HCT116 (cell line): ENCODE measurements around the gene NTSR1.

Experiments
- ELF1 ChIP-seq: IDR thresholded peaks from 2 replicates; pipeline ENCODE4 v1.6.1; 2012; ENCODE audit warnings: low read depth, borderline replicate concordance
- EZH2 ChIP-seq: fragments of 200-600 bp; sonication (generic); IDR thresholded peaks from 2 replicates; pipeline ENCODE4 v1.6.1; 2017; ENCODE audit warnings: antibody characterized with exemption, mixed run types
- POLR2A ChIP-seq: IDR thresholded peaks from 2 replicates; pipeline ENCODE4 v1.7.0; 2011; ENCODE audit warnings: borderline replicate concordance; ENCODE audit not compliant: insufficient read depth, insufficient read length; ENCODE audit errors: extremely low read depth
- SIN3A ChIP-seq: IDR thresholded peaks from 2 replicates; pipeline ENCODE4 v1.6.1; 2012; ENCODE audit warnings: low read depth
- TF ChIP-seq, protein P1 (sequence below), 3 experiments: fragments of 200-600 bp in 1 of 3; sonication (generic) in 1 of 3; IDR thresholded peaks in 2 of 3; conservative IDR thresholded peaks in 1 of 3; 2 replicates each; pipeline ENCODE4 v1.5.1; 2012 to 2017; ENCODE audit warnings: low read depth in 2 of 3, low read length in 2 of 3, antibody characterized with exemption in 1 of 3, borderline replicate concordance in 1 of 3, control low read depth in 1 of 3, mild to moderate bottlenecking in 1 of 3, mixed read lengths in 1 of 3, mixed run types in 1 of 3, moderate library complexity in 1 of 3; ENCODE audit not compliant: insufficient read depth in 1 of 3

DNA sequence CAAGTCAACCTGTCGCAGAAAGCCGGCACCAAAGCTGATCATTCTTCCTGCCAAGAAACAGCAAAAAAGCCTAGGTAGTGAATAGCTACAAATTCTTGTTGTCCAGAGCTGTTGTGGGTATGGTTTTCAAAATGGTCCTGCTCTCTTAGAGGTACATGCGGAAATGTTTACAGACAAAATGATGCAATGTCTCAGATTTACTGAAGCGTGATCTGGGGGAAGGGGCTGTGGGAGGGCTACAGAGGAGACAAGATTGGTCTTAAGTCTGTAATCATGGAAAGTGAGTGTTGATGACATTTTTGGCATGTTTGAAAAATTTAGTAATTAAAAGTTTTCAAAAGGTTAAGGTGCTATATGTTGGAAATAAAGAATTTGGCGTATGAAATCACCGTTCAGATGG, 6.2 kb downstream of the NTSR1 start:
- TF ChIP-seq, protein P1, sequence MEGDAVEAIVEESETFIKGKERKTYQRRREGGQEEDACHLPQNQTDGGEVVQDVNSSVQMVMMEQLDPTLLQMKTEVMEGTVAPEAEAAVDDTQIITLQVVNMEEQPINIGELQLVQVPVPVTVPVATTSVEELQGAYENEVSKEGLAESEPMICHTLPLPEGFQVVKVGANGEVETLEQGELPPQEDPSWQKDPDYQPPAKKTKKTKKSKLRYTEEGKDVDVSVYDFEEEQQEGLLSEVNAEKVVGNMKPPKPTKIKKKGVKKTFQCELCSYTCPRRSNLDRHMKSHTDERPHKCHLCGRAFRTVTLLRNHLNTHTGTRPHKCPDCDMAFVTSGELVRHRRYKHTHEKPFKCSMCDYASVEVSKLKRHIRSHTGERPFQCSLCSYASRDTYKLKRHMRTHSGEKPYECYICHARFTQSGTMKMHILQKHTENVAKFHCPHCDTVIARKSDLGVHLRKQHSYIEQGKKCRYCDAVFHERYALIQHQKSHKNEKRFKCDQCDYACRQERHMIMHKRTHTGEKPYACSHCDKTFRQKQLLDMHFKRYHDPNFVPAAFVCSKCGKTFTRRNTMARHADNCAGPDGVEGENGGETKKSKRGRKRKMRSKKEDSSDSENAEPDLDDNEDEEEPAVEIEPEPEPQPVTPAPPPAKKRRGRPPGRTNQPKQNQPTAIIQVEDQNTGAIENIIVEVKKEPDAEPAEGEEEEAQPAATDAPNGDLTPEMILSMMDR (IDR thresholded peaks at IDR 0.05 in 2 of 3, conservative IDR thresholded peaks at IDR 0.05 in 1 of 3; ENCODE audit: borderline replicate concordance in 1 of 3, insufficient read depth in 1 of 3, low read depth in 2 of 3, low read length in 2 of 3): no peak
- TF ChIP-seq POLR2A: no peak
- no peak for TF ChIP-seq EZH2
- TF ChIP-seq ELF1: no peak
- TF ChIP-seq SIN3A: no peak
